Stomach (tissue), 9 donors: ENCODE data around the gene IZUMO1. TPM values are rescaled to one million over a fixed set of nuclear protein-coding genes. Genes with fewer than 3 reads are reported as not detected.

Experiments
- DNase-seq, 2 donors: peaks; one replicate each; pipeline versions ENCODE4 v3.0.0 to v3.0.0-alpha.2; 2013 to 2019
- H3K27ac ChIP-seq, 5 donors: fragments of 200-600 bp in 4 of 5; sonication (generic) in 4 of 5; one replicate each; pipeline ENCODE4 v1.5.1; 2013 to 2019; ENCODE audit warnings: mild to moderate bottlenecking in 1 of 5, moderate library complexity in 1 of 5
- H3K27me3 ChIP-seq, 3 donors: fragments of 200-600 bp; sonication (generic); one replicate each; pipeline ENCODE4 v1.5.1; 2017 to 2019; ENCODE audit warnings: mixed run types in 1 of 3
- H3K36me3 ChIP-seq, 4 donors: fragments of 200-600 bp; sonication (generic); 1 replicate in 3 of 4; 2 replicates in 1 of 4; pipeline ENCODE4 v1.5.1; 2016 to 2019
- H3K4me1 ChIP-seq, 4 donors: fragments of 200-600 bp; sonication (generic); one replicate each; pipeline ENCODE4 v1.5.1; 2016 to 2019
- H3K4me3 ChIP-seq, 4 donors: fragments of 200-600 bp; sonication (generic) in 3 of 4; one replicate each; pipeline ENCODE4 v1.5.1; 2016 to 2019; ENCODE audit warnings: mild to moderate bottlenecking in 1 of 4
- H3K9me3 ChIP-seq, 4 donors: fragments of 200-600 bp; sonication (generic); one replicate each; pipeline ENCODE4 v1.5.1; 2016 to 2019
- EP300 ChIP-seq: sonication (generic); formaldehyde crosslinking; IDR thresholded peaks from one replicate; pipeline ENCODE4 v1.6.1; 2017; ENCODE audit warnings: antibody characterized with exemption
- POLR2A ChIP-seq, 4 donors: fragments of 450-650 bp; IDR thresholded peaks; one replicate each; pipeline ENCODE4 v1.6.1; 2016; ENCODE audit warnings: antibody characterized with exemption in 4 of 4, control low read depth in 2 of 4, mild to moderate bottlenecking in 1 of 4, moderate library complexity in 1 of 4
- POLR2AphosphoS5 ChIP-seq, 3 donors: sonication (generic); formaldehyde crosslinking; IDR thresholded peaks; one replicate each; pipeline ENCODE4 v1.6.1; 2016; ENCODE audit warnings: antibody characterized with exemption in 3 of 3
- WGBS, 5 donors: extraction: QIAGEN DNeasy Blood & Tissue Kit in 3 of 5; methylation state at CpG; one replicate each; pipeline versions ENCODE4 v1.1.5 to v1.1.7; 2013 to 2018; 5-methylcytosine and 5-hydroxymethylcytosine counted together
- intact Hi-C: fragments of 100-400 bp; cut with DNase I; formaldehyde crosslinking; loops from one replicate; pipeline ENCODE4 v1.15.1; 2023; ENCODE audit warnings: low total_unique reads
- polyA plus RNA-seq, 3 donors: library from polyadenylated mRNA; stranded (reverse); fragments of 200-250 nt; gene quantifications; one replicate each; pipeline ENCODE4 v1.2.3, GENCODE V29; 2013
- total RNA-seq, 5 donors: library from RNA; depleted of rRNA; stranded (reverse); fragments of >200 nt; gene quantifications; one replicate each; pipeline versions ENCODE4 v1.1.0 to v1.2.3, GENCODE V29; 2014 to 2016
- TF ChIP-seq, protein P1 (sequence below), 7 experiments: fragments of 450-650 bp in 4 of 7; fragments of 200-600 bp in 3 of 7; sonication (generic) in 3 of 7; IDR thresholded peaks; one replicate each; pipeline ENCODE4 v1.5.1; 2016 to 2019; ENCODE audit warnings: antibody characterized with exemption in 7 of 7, control low read depth in 2 of 7, mild to moderate bottlenecking in 1 of 7
- donor health status: healthy with polysubstance abuse.
- donor health status: Bipolar disorder and iron deficiency.
- donor health status: healthy.

The IZUMO1 gene
- total and polyA plus RNA-seq, 8 donors, result 0.62 to 14.3 (median 4.0) TPM; not detected in 3

DNA sequence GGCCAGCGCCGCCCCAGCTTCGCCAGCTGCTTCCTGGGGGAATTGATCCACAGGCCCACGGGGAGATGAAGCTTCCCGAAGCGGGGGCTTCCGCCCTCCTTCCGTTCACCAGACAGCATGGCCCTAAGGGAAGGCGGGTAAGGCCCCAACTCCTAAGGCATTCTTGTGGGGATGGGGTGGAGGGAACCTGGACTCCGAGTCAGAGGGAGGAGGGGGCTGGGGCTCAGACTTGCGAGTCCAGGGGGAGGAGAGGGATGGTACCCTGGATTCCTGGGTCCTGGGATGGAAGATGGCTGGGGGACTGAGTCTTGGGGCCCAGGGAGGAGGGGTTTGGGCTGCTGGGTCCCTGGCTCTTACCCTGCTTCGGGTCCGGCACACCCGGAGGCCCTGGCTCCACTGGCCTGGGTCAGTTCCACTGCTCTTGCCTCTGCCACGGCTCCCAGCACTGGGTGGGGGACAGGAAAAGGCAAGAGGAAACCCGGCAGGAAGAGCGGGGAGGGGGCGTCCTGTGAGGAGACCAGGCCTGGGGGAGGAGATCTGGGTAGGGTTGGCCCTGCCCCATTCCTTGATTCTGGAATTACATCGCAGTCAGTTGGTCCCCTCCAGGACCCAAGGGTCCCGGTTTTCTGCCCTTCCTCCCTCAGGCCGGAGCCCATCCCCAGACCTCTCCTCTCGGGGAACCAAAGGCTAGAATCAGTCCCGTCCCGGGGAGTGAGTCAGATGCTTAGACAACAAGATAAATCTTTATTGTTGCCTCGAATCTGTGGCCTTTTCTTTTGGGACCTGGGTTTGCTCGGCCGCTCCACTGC is 6.3 kb downstream of the IZUMO1 start, which contains the start of gene RASIP1:
TSS of gene RASIP1 (minus strand) at position 447 of the 809 bp plus-strand sequence. CDS start at position 119, 328 bp downstream.
- peaks cover 0 to 24% (median 0%) of the 10 kb centered on the region in 3 donors for H3K27me3 ChIP-seq
- H3K9me3 ChIP-seq, result no peaks in the 10 kb centered on the region
- H3K4me1 ChIP-seq, result peaks cover 27 to 49% (median 36%) of the 10 kb centered on the region in 4 donors
- no peaks in the 10 kb centered on the region for H3K36me3 ChIP-seq
- peak within 1 kb of the TSS; percentile 77 to 91 (median 82) for H3K27ac ChIP-seq
- TF ChIP-seq POLR2A (IDR thresholded peaks at IDR 0.05) (no peak), POLR2AphosphoS5 (IDR thresholded peaks at IDR 0.05) (peak in 2 of 3 donors; percentile 40 to 46), EP300 (no peak)
- TF ChIP-seq, protein P1, sequence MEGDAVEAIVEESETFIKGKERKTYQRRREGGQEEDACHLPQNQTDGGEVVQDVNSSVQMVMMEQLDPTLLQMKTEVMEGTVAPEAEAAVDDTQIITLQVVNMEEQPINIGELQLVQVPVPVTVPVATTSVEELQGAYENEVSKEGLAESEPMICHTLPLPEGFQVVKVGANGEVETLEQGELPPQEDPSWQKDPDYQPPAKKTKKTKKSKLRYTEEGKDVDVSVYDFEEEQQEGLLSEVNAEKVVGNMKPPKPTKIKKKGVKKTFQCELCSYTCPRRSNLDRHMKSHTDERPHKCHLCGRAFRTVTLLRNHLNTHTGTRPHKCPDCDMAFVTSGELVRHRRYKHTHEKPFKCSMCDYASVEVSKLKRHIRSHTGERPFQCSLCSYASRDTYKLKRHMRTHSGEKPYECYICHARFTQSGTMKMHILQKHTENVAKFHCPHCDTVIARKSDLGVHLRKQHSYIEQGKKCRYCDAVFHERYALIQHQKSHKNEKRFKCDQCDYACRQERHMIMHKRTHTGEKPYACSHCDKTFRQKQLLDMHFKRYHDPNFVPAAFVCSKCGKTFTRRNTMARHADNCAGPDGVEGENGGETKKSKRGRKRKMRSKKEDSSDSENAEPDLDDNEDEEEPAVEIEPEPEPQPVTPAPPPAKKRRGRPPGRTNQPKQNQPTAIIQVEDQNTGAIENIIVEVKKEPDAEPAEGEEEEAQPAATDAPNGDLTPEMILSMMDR (IDR thresholded peaks at IDR 0.05), result no peak
- peak in 1 of 2 donors; percentile 60 for DNase-seq
- intact Hi-C loops, result loop anchor here (10.0 kb wide), 1 partner anchor 96 kb away; the partner anchor contains the start of gene CA11
- WGBS, 5 donors, result 32 to 43% (median 35%) methylated on average over 14 to 27 of the region's 27 CpGs
- peak within 1 kb of the TSS; percentile 51 to 69 (median 56) for H3K4me3 ChIP-seq

GRCh38 chr19:48739404-48740163 is 7.1 kb downstream of the IZUMO1 start:
- Histone ChIP-seq H3K9me3 (no peaks in the 10 kb centered on the region), H3K27ac (peak overlapping the region; percentile 77 to 91 (median 82)), H3K4me3 (peak overlapping the region; percentile 51 to 69 (median 56)), H3K4me1 (peaks cover 27 to 48% (median 36%) of the 10 kb centered on the region in 4 donors), H3K36me3 (peaks cover 0 to 2% (median 0%) of the 10 kb centered on the region in 4 donors), H3K27me3 (peaks cover 0 to 27% (median 0%) of the 10 kb centered on the region in 3 donors)
- no peak for TF ChIP-seq POLR2A (IDR thresholded peaks at IDR 0.05)
- TF ChIP-seq, protein P1 (IDR thresholded peaks at IDR 0.05), result no peak
- TF ChIP-seq POLR2AphosphoS5 (IDR thresholded peaks at IDR 0.05), result no peak
- no peak for TF ChIP-seq EP300
- peak in 1 of 2 donors; percentile 55 for DNase-seq
- intact Hi-C loops, result loop anchor here (10.0 kb wide), 1 partner anchor 95 kb away; the partner anchor contains the start of gene CA11
- 5 to 8% (median 6%) methylated on average over 36 to 51 of the region's 51 CpGs for WGBS, 5 donors

- H3K9me3 ChIP-seq, result no peaks in the 10 kb centered on the region
- peak overlapping the region; percentile 51 to 69 (median 56) for H3K4me3 ChIP-seq
- intact Hi-C loops, result no loop called here
- TF ChIP-seq POLR2AphosphoS5 (IDR thresholded peaks at IDR 0.05) (peak in 2 of 3 donors; percentile 51 to 76), EP300 (no peak), POLR2A (IDR thresholded peaks at IDR 0.05) (no peak)
- TF ChIP-seq, protein P1 (IDR thresholded peaks at IDR 0.05), result peak in 3 of 7 experiments; percentile 21 to 81 (median 51)
- peak; percentile 96 to 97 for DNase-seq
- 1 to 19% (median 2%) methylated on average over 7 to 93 of the region's 96 CpGs for whole genome bisulfite sequencing, 5 donors
- peaks cover 27 to 48% (median 36%) of the 10 kb centered on the region in 4 donors for H3K4me1 ChIP-seq
- H3K27ac ChIP-seq, result peak overlapping the region; percentile 77 to 91 (median 82)
- peaks cover 0 to 4% (median 0%) of the 10 kb centered on the region in 4 donors for H3K36me3 ChIP-seq
- H3K27me3 ChIP-seq, result peaks cover 0 to 27% (median 0%) of the 10 kb centered on the region in 3 donors
Observed at GRCh38 chr19:48738557-48739403, 7.9 kb downstream of the IZUMO1 start.
